Bronchial epithelial cell (primary cell): Measurements from ENCODE around the gene KDM4C. TPM values are rescaled to one million over a fixed set of nuclear protein-coding genes. Genes with fewer than 3 reads are reported as not detected.

Source experiments
- DNase-seq: peaks from one replicate; pipeline ENCODE4 v3.0.0-alpha.2; 2010; ENCODE audit warnings: low read depth
- FAIRE-seq: peaks from 2 replicates; lab custom pipeline; 2011; peaks lifted over from hg19 to GRCh38; lab: Jason Lieb, UNC
- H3K27me3 ChIP-seq: 2 replicates; pipeline ENCODE4 v1.5.1; 2011; ENCODE audit warnings: low read length; ENCODE audit not compliant: control insufficient read depth, insufficient read depth
- H3K36me3 ChIP-seq: 2 replicates; pipeline ENCODE4 v1.5.1; 2011; ENCODE audit warnings: low read length; ENCODE audit not compliant: control insufficient read depth, insufficient read depth
- H3K4me3 ChIP-seq: 2 replicates; pipeline ENCODE4 v1.5.1; 2011; ENCODE audit warnings: mild to moderate bottlenecking, low read depth, low read length, control low read depth
- total RNA-seq: library from RNA; depleted of rRNA; stranded (reverse); fragments of >200 nt; gene quantifications from 2 replicates; pipeline ENCODE4 v1.2.1, GENCODE V29; 2014
- TF ChIP-seq, protein P1 (sequence below): IDR thresholded peaks from 2 replicates; pipeline ENCODE4 v1.5.1; 2011; ENCODE audit warnings: mild to moderate bottlenecking, moderate library complexity, low read length, control low read depth, inconsistent platforms; ENCODE audit not compliant: insufficient read depth, severe bottlenecking

KDM4C gene
- total RNA-seq, 1 donor from 2014 or later = 36.6 TPM

DNA sequence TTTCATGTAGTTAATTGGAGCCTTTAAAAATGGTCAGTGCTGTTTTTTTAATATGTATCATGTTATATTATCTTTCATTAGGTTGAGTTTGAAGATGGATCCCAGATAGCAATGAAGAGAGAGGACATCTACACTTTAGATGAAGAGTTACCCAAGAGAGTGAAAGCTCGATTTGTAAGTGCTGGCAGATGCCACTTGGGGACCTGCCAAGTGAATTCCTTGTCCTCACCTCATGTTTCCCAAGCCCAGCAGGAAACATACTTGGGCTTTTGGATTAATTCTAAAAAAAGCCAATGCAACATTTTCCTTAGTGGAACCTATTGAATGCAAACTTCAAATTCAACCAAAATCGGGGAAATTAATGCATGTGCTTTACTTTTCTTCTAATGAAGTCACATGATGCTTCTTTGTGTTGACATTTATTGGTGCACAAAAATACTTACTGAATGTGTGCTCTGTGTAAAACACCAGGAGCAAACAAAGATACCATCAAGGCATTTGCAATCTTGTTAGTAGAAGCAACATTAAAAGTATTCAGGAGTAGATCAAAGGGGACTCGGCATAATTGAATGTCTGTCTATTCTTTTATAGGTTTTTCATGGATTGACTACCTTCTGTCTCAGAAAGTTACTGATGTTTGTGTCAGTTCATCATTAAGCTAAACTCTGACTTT is 412.1 kb downstream of the KDM4C start:
- Histone ChIP-seq H3K4me3 (no peak overlapping the region), H3K36me3 (peaks cover 4% of the 10 kb centered on the region), H3K27me3 (no peaks in the 10 kb centered on the region)
- no peak for FAIRE-seq
- no peak for DNase-seq
- TF ChIP-seq, protein P1, sequence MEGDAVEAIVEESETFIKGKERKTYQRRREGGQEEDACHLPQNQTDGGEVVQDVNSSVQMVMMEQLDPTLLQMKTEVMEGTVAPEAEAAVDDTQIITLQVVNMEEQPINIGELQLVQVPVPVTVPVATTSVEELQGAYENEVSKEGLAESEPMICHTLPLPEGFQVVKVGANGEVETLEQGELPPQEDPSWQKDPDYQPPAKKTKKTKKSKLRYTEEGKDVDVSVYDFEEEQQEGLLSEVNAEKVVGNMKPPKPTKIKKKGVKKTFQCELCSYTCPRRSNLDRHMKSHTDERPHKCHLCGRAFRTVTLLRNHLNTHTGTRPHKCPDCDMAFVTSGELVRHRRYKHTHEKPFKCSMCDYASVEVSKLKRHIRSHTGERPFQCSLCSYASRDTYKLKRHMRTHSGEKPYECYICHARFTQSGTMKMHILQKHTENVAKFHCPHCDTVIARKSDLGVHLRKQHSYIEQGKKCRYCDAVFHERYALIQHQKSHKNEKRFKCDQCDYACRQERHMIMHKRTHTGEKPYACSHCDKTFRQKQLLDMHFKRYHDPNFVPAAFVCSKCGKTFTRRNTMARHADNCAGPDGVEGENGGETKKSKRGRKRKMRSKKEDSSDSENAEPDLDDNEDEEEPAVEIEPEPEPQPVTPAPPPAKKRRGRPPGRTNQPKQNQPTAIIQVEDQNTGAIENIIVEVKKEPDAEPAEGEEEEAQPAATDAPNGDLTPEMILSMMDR = no peak

DNA sequence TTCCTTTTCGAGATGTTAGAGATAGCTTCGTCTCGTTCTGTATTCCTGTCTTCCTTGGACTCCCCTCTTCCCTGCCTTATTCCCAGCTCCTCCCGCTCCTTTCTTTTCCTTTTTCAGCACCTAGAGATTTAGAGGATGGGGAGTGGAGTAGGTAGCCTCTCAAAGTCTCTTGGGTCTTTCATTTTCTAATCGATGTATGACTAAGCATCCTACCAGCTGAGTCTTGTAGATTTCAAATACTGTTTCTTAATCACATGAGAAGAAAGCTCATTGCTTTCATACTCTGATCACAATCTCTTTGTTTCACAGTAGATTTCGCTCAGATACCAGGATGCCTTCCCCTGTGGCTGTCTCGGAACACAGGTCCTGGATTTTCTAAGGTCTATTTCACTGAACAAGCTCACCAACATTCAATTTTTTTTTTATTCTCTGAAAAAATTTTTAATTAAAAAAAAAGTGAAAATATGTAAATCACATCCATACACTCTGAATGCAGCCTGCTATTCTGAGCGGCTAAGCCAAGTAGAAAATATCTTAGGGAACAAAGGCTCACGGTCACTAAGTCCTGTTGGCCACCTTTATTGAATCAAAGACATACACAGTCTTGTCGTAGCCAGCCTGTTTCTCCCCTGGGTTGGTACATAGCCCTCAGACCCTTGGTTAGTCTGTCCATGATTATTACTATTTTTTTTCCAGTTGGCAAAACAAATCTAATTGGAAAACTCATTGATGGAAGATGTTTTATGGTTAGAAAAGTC is 413.8 kb downstream of the KDM4C start:
- Histone ChIP-seq H3K4me3 (no peak overlapping the region), H3K27me3 (no peaks in the 10 kb centered on the region), H3K36me3 (peaks cover 1% of the 10 kb centered on the region)
- DNase-seq (no peak), FAIRE-seq (no peak)
- TF ChIP-seq, protein P1 = no peak

DNA sequence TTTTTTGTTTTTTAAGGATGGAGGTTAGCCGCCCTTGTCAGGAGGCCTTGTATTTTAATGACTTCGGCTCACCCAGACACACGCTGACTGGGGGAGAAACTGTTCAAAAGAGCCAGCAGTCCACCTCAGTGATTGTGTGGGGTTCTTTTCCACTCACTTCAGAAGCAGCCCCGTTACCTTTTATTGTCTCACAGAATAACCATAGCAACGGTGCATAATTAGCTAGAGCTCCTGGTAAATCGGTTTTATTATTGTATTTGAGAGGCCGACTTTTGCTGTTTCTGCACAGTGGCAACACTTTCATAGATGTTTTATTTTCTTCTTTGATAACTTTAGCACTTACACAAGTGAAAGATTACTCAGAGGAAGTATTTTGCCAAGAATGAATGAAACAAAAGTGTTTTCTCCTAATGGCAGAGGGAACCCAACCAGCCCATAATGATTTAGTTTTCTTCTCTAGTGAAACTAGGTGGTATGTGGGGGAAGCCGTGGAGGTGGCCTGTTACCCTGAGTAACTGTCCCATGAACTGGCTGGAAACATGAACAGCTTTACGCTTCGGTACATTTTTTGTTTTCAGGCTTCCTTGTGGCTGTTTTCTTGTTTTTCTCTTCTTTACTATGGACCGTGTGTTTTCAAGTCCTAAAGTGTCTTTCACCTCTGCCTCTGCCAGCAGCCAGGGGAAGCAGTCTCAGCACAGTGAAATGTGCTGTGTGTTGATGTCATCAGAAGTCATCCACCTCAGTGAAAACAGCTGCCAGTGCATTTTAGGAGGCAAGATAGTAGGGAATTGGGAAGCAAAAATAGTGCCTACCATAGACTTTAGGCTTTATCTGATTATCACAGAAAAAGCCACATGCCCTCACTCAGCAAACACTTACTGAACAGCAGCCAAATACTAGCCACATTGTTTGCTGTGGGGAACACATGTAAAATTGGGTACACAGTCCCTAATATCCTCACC is 414.7 kb downstream of the KDM4C start:
- DNase-seq (no peak), FAIRE-seq (no peak)
- Histone ChIP-seq H3K27me3 (no peaks in the 10 kb centered on the region), H3K36me3 (peaks cover 1% of the 10 kb centered on the region), H3K4me3 (no peak overlapping the region)
- TF ChIP-seq, protein P1 = no peak

DNA sequence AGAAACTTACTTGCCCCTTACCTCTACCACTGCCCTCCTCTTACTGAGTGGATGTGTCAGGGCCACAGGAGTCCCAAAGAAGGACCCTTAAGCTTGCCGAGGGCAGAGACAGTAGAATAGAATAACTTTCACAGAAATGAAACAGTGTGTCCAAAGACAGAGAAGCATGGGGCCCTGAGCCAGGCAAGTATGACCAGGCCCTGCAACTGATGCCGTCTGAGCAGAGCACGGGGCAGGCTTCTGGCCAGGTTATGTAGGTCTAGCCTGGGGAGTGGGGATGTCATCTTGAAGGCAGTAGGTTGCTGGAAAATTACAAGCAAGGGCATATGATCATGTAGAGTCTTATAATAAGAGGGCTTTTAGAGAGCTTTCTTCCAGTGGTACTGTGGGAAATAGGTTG is 415.4 kb downstream of the KDM4C start:
- Histone ChIP-seq H3K27me3 (no peaks in the 10 kb centered on the region), H3K4me3 (no peak overlapping the region), H3K36me3 (peaks cover 1% of the 10 kb centered on the region)
- TF ChIP-seq, protein P1 = no peak
- FAIRE-seq (no peak), DNase-seq (no peak)

- TF ChIP-seq, protein P1 = no peak
- no peak overlapping the region for H3K4me3 ChIP-seq
- no peak for DNase-seq
- H3K36me3 ChIP-seq = peaks cover 1% of the 10 kb centered on the region
- no peak for FAIRE-seq
- no peaks in the 10 kb centered on the region for H3K27me3 ChIP-seq
Measured at GRCh38 chr9:7174301-7174700, 416.5 kb downstream of the KDM4C start.
